ENCODE results near the gene ZNF787.

Gene ZNF787

DNA sequence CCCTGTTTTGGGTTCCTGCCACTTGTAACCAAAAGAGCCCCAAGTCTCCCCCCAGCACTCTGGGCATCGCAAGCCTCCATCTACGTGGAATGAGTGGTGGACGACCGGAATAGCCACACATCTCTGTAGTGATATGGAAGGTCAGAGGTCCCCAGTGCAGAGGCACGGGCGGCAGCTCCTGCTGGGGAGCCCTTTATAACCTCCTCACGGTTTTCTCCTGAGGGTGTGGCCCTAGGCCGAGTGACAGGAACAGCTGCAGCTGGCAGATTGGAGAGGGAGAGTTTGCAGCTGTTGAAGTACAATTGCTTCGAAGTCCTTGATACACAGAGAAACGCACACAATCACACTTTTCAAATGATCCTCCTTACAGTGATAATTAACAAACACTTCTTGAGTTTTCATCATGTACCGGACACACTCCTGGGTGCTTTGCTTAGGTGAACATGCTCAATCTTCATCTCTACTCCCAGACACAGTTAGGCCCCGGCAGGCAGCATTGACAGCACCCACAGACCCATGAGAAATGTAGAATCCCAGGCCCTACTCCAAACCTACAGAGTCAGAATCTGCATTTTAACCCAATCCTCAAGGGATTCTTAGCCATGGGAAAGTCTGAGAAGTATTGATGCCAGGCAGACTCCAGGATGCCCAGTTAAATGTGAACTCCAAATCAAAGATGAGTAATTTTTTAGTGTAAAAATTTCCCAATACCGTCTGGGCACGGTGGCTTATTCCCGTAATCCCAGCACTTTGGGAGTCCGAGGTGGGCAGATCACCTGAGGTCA is 4.9 kb upstream of the ZNF787 start:
- DNase-seq: no peak
- no peak overlapping the region for H3K4me3 ChIP-seq
- H3K36me3 ChIP-seq: no peaks in the 10 kb centered on the region
- H3K4me1 ChIP-seq: peaks cover 0 to 5% (median 4%) of the 10 kb centered on the region in 4 donors
- no peaks in the 10 kb centered on the region for H3K27me3 ChIP-seq
- no peaks in the 10 kb centered on the region for H3K9me3 ChIP-seq
- intact Hi-C loops (cut with DNase I; ENCODE audit: low total_unique reads): no loop called here
- H3K27ac ChIP-seq: no peak overlapping the region
- TF ChIP-seq, protein P1, sequence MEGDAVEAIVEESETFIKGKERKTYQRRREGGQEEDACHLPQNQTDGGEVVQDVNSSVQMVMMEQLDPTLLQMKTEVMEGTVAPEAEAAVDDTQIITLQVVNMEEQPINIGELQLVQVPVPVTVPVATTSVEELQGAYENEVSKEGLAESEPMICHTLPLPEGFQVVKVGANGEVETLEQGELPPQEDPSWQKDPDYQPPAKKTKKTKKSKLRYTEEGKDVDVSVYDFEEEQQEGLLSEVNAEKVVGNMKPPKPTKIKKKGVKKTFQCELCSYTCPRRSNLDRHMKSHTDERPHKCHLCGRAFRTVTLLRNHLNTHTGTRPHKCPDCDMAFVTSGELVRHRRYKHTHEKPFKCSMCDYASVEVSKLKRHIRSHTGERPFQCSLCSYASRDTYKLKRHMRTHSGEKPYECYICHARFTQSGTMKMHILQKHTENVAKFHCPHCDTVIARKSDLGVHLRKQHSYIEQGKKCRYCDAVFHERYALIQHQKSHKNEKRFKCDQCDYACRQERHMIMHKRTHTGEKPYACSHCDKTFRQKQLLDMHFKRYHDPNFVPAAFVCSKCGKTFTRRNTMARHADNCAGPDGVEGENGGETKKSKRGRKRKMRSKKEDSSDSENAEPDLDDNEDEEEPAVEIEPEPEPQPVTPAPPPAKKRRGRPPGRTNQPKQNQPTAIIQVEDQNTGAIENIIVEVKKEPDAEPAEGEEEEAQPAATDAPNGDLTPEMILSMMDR (IDR thresholded peaks at IDR 0.05): no peak

DNA sequence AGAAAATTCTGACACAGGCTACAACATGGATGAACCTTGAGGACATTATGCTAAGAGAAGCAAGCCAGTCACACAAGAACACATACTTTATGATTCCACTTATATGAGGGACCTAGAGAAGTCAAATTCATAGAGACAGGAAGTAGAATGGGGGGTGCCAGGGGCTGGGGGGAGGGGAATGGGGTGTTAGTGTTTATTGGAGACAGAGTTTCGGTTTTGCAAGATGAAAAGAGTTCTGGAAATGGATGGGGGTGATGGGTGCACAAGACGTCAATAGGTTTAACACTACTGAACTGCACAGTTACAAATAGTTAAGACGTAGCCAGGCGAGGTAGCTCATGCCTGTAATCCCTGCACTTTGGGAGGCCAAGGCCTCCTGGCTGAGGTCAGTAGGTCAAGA is 3.5 kb upstream of the ZNF787 start:
- Histone ChIP-seq H3K27ac (no peak overlapping the region), H3K9me3 (no peaks in the 10 kb centered on the region), H3K36me3 (no peaks in the 10 kb centered on the region), H3K27me3 (no peaks in the 10 kb centered on the region), H3K4me3 (no peak overlapping the region), H3K4me1 (peaks cover 0 to 13% (median 12%) of the 10 kb centered on the region in 4 donors)
- no peak for DNase-seq
- intact Hi-C loops (cut with DNase I; ENCODE audit: low total_unique reads): no loop called here
- TF ChIP-seq, protein P1 (IDR thresholded peaks at IDR 0.05): no peak

DNA sequence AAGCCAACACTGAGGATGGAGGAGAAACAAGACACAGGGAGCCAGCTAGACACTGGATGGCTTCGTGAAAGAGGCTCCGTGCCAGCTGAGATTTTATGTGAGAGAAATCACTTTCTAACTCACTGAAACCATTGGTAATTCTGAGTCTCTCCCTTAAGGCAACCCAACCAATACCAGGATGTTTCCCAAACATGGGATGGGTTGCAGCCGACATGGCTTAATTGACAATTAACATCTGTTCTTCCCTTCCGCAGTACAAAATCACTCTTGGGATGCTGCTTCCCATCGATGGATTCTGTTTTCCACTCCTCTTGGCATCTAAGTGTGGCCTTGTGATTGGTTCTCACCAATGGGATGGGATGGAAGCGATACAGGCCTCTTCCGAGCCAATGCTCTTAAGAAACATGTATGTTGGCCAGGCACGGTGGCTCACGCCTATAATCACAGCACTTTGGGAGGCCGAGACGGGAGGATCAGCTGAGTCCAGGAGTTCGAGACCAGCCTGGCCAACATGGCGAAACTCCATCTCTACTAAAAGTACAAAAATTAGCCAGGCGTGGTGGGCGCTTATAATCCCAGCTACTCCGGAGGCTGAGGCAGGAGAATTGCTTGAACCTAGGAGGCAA is 2.3 kb upstream of the ZNF787 start:
- H3K4me3 ChIP-seq: no peak overlapping the region
- H3K4me1 ChIP-seq: peaks cover 0 to 25% (median 23%) of the 10 kb centered on the region in 4 donors
- no peaks in the 10 kb centered on the region for H3K27me3 ChIP-seq
- no peak for DNase-seq
- H3K36me3 ChIP-seq: no peaks in the 10 kb centered on the region
- TF ChIP-seq, protein P1 (IDR thresholded peaks at IDR 0.05): no peak
- H3K27ac ChIP-seq: no peak overlapping the region
- no peaks in the 10 kb centered on the region for H3K9me3 ChIP-seq
- intact Hi-C loops (cut with DNase I; ENCODE audit: low total_unique reads): no loop called here

DNA sequence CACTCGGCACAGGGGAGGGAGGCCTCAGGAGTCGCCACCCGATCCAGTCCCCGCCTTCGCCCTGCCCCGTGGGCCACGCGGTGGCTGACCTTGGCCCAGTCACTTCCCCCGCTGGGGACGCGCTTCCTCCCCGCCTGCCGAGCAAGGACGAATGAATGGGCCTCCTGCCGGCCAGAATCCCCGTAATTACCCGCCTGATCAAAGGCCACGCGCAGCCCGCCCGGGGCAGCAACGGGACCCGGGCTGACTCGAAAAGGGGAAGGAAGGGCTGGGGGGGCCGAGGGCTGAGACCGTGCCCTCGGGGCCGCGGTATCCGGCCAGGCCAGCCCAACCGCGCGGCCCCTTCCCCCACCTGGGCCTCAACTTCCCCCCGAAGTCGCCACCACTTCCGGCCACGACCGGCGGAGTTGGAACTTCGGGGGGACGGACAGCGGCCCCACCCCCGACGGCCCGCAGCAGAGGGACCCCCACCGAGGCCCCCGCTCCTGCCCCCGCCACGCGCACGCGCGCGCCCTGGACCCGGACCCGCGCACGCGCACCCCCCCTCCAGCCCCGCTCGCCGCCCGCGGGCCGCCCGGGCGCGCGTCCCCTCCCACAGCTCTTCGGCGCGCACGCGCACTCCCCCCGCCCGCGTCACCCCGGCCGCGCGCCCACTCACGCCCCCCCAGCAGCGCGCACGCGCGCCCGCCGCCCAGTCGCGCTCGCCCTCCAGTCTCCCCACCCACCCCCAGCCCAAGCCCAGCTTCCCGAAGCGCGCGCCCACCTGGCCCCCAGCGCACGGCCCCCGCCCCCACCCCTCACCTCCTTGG is 520 bp downstream of the ZNF787 start:
- TF ChIP-seq, protein P1 (IDR thresholded peaks at IDR 0.05): no peak
- intact Hi-C loops (cut with DNase I; ENCODE audit: low total_unique reads): loop anchor here (2.0 kb wide), 1 partner anchor 20 kb away; the partner anchor contains the start of gene ZNF444
- no peaks in the 10 kb centered on the region for H3K36me3 ChIP-seq
- H3K27ac ChIP-seq: peak overlapping the region; percentile 78 to 93
- H3K27me3 ChIP-seq: no peaks in the 10 kb centered on the region
- peak overlapping the region; percentile 94 to 96 for H3K4me3 ChIP-seq
- H3K9me3 ChIP-seq: no peaks in the 10 kb centered on the region
- DNase-seq: peak; percentile 61 to 83
- peaks cover 0 to 44% (median 34%) of the 10 kb centered on the region in 4 donors for H3K4me1 ChIP-seq

DNA sequence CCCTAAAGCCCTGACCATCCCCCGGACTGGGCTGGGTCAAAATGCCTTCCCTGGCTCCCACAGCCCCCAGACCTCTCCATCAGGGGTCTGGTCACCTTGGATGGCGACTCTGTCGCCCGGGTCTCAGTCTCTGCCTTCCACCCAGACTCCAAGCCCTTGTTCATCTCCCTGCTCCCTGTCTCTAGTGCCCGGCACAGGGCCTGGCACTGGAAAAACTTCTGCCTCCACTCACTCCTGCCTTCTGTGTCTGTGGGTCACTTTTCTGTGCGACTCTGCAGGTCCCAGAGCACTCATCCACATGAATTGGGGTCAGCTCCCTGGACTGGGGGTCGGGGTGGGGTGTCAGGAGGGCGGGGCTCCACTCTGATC is 1.1 kb downstream of the ZNF787 start:
- Histone ChIP-seq H3K36me3 (no peaks in the 10 kb centered on the region), H3K4me3 (peak overlapping the region; percentile 94 to 96), H3K27ac (peak overlapping the region; percentile 78 to 93), H3K9me3 (no peaks in the 10 kb centered on the region), H3K4me1 (peaks cover 0 to 48% (median 35%) of the 10 kb centered on the region in 4 donors), H3K27me3 (no peaks in the 10 kb centered on the region)
- intact Hi-C loops (cut with DNase I; ENCODE audit: low total_unique reads): loop anchor here (2.0 kb wide), 1 partner anchor 21 kb away; the partner anchor contains the start of gene ZNF444
- TF ChIP-seq, protein P1 (IDR thresholded peaks at IDR 0.05): no peak
- no peak for DNase-seq

Data from tibial artery (tissue), 4 donors.